SIG-M5 treated with dmso at 0.1 percent for 504 hours (cell line): ENCODE results near the gene TMOD1.
"Not testable (repeated sequence)": the region's sequence is repeated elsewhere in the genome, so short reads cannot be mapped to it uniquely, and the experiment has no call there.

ENCODE experiments used
- DNase-seq: peaks from one replicate; lab custom pipeline; 2025; ENCODE audit not compliant: unreplicated experiment; lab: John Stamatoyannopoulos, UW

Gene TMOD1

GRCh38 chr9:97497558-97498375, 3.7 kb upstream of the TMOD1 start:
- DNase-seq: not testable (repeated sequence)

GRCh38 chr9:97498846-97499245, 2.6 kb upstream of the TMOD1 start:
- not testable (repeated sequence) for DNase-seq

- DNase-seq: no peak
Measured at GRCh38 chr9:97500263-97500662, 1.2 kb upstream of the TMOD1 start.

- DNase-seq: no peak
Measured at GRCh38 chr9:97500765-97501176, 695 bp upstream of the TMOD1 start.

- no peak for DNase-seq
Measured at GRCh38 chr9:97501972-97502221, 431 bp downstream of the TMOD1 start.

- no peak for DNase-seq
Measured at GRCh38 chr9:97502222-97502983, 937 bp downstream of the TMOD1 start.

GRCh38 chr9:97502984-97503861, 1.8 kb downstream of the TMOD1 start:
- DNase-seq: no peak

GRCh38 chr9:97503862-97504210, 2.4 kb downstream of the TMOD1 start:
- no peak for DNase-seq

- no peak for DNase-seq
Measured at GRCh38 chr9:97504381-97505216, 3.1 kb downstream of the TMOD1 start.

- DNase-seq: no peak
Measured at GRCh38 chr9:97505845-97506244, 4.4 kb downstream of the TMOD1 start.

GRCh38 chr9:97506306-97506705, 4.8 kb downstream of the TMOD1 start:
- DNase-seq: no peak

GRCh38 chr9:97506787-97507186, 5.3 kb downstream of the TMOD1 start:
- DNase-seq: no peak

GRCh38 chr9:97507428-97507984, 6.0 kb downstream of the TMOD1 start:
- no peak for DNase-seq

- DNase-seq: no peak
Measured at GRCh38 chr9:97508852-97509251, 7.4 kb downstream of the TMOD1 start.

- no peak for DNase-seq
Measured at GRCh38 chr9:97510797-97511654, 9.6 kb downstream of the TMOD1 start.

- DNase-seq: no peak
Measured at GRCh38 chr9:97511655-97512427, 10.4 kb downstream of the TMOD1 start.

- no peak for DNase-seq
Measured at GRCh38 chr9:97512966-97513560, 11.6 kb downstream of the TMOD1 start.

- DNase-seq: no peak
Measured at GRCh38 chr9:97514531-97514930, 13.1 kb downstream of the TMOD1 start.
